AG09319 (cell line): Measurements from ENCODE around the gene ADGRF4.

Experiments used
- DNase-seq: peaks from one replicate; pipeline ENCODE4 v3.0.0-alpha.2; 2010; ENCODE audit warnings: low read depth; ENCODE audit errors: extremely low read depth
- TF ChIP-seq, protein P1 (sequence below): IDR thresholded peaks from 2 replicates; pipeline ENCODE4 v1.5.1; 2011; ENCODE audit warnings: low read depth, mild to moderate bottlenecking, inconsistent platforms, low read length, moderate library complexity

Gene ADGRF4

GRCh38 chr6:47661960-47662359 is 36.4 kb upstream of the ADGRF4 start:
- no peak for DNase-seq
- TF ChIP-seq, protein P1, sequence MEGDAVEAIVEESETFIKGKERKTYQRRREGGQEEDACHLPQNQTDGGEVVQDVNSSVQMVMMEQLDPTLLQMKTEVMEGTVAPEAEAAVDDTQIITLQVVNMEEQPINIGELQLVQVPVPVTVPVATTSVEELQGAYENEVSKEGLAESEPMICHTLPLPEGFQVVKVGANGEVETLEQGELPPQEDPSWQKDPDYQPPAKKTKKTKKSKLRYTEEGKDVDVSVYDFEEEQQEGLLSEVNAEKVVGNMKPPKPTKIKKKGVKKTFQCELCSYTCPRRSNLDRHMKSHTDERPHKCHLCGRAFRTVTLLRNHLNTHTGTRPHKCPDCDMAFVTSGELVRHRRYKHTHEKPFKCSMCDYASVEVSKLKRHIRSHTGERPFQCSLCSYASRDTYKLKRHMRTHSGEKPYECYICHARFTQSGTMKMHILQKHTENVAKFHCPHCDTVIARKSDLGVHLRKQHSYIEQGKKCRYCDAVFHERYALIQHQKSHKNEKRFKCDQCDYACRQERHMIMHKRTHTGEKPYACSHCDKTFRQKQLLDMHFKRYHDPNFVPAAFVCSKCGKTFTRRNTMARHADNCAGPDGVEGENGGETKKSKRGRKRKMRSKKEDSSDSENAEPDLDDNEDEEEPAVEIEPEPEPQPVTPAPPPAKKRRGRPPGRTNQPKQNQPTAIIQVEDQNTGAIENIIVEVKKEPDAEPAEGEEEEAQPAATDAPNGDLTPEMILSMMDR = no peak

- DNase-seq = no peak
- TF ChIP-seq, protein P1 = no peak
These were observed 34.7 kb upstream of the ADGRF4 start for GRCh38 chr6:47663462-47664216.

DNA sequence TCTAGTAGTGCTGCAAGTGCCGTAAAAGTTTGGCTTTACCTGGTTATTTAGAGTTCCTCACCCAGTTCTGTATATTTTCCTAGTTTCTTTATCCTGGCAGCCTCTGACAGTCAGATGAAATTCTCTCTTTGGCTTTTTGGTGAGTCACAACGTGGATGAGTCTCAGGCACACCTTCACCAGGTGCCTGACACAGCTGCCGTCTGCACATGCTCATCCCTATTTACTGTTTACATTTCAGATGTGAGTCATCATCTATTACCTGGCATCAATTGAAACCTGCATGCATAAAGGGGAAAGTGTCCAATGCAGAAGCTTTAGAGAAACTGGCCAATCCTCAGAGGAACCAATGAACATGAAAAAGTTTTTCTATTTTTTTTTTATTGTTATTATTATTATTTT is 33.3 kb upstream of the ADGRF4 start:
- no peak for DNase-seq

GRCh38 chr6:47669684-47670513 is 28.5 kb upstream of the ADGRF4 start:
- TF ChIP-seq, protein P1 = no peak
- no peak for DNase-seq

More for the DNA sequence above, 33.3 kb upstream of the ADGRF4 start:
- TF ChIP-seq, protein P1 = no peak

GRCh38 chr6:47670851-47671250 is 27.5 kb upstream of the ADGRF4 start:
- TF ChIP-seq, protein P1 = no peak
- DNase-seq = no peak

- DNase-seq = no peak
- TF ChIP-seq, protein P1 = no peak
These were observed 26.6 kb upstream of the ADGRF4 start for GRCh38 chr6:47671777-47672176.

- TF ChIP-seq, protein P1 = no peak
- no peak for DNase-seq
These were observed 25.6 kb upstream of the ADGRF4 start for GRCh38 chr6:47672816-47673215.
